GM12801 (cell line): ENCODE data around the gene ZC3H11A.

ENCODE experiments used
- CTCF ChIP-seq: IDR thresholded peaks from one replicate; pipeline ENCODE4 v1.5.1; 2011; ENCODE audit warnings: control low read depth; ENCODE audit not compliant: insufficient read length; ENCODE audit errors: extremely low read depth

Gene ZC3H11A

GRCh38 chr1:203807196-203807595 lies 11.8 kb downstream of the ZC3H11A start:
- no peak for TF ChIP-seq CTCF

GRCh38 chr1:203813581-203814341 lies 18.3 kb downstream of the ZC3H11A start:
- no peak for TF ChIP-seq CTCF

GRCh38 chr1:203818399-203818798 lies 23.0 kb downstream of the ZC3H11A start:
- no peak for TF ChIP-seq CTCF

- TF ChIP-seq CTCF: no peak
These were observed 27.9 kb downstream of the ZC3H11A start for GRCh38 chr1:203823306-203823705.

- no peak for TF ChIP-seq CTCF
These were observed 30.8 kb downstream of the ZC3H11A start for GRCh38 chr1:203826175-203826574.

- no peak for TF ChIP-seq CTCF
These were observed 32.6 kb downstream of the ZC3H11A start for GRCh38 chr1:203828002-203828401.

GRCh38 chr1:203828503-203828902 lies 33.1 kb downstream of the ZC3H11A start:
- no peak for TF ChIP-seq CTCF
